Activated CD8-positive, alpha-beta T cell treated with anti-CD3 and anti-CD28 coated beads for 36 hours (primary cell): ENCODE results near the gene LPIN3. TPM values are rescaled to one million over a fixed set of nuclear protein-coding genes. Genes with fewer than 3 reads are reported as not detected.

Experiments used
- ATAC-seq: fragments of 200-7000 bp; cut with Tn5 transposase; one replicate; pipeline ENCODE4 v1.10.0; 2021; ENCODE audit warnings: mild to moderate bottlenecking, moderate library complexity
- CTCF ChIA-PET: fragments of 350-600 bp; sonication (Branson Sonifier 250); formaldehyde crosslinking; loops from one replicate; lab custom pipeline; 2021; ENCODE audit warnings: antibody characterized with exemption; lab: Charles Lee
- POLR2A ChIA-PET: fragments of 350-600 bp; sonication (Branson Sonifier 250); formaldehyde crosslinking; loops from one replicate; lab custom pipeline; 2021; ENCODE audit warnings: antibody characterized with exemption; lab: Charles Lee
- DNase-seq: peaks from one replicate; pipeline ENCODE4 v3.0.0-alpha.2; 2020
- H3K27ac Mint-ChIP-seq: one replicate; pipeline ENCODE4 v1.8.0; 2021; ENCODE audit warnings: mild to moderate bottlenecking, mixed read lengths
- H3K27me3 Mint-ChIP-seq: one replicate; pipeline ENCODE4 v1.8.0; 2021; ENCODE audit warnings: mixed read lengths
- H3K36me3 Mint-ChIP-seq: one replicate; pipeline ENCODE4 v1.8.0; 2021; ENCODE audit warnings: low read depth, mixed read lengths
- H3K4me1 Mint-ChIP-seq: one replicate; pipeline ENCODE4 v1.8.0; 2021; ENCODE audit warnings: low read depth, mixed read lengths
- H3K4me3 Mint-ChIP-seq: one replicate; pipeline ENCODE4 v1.8.0; 2021; ENCODE audit warnings: mild to moderate bottlenecking, moderate library complexity, mixed read lengths
- H3K9me3 Mint-ChIP-seq: one replicate; pipeline ENCODE4 v1.8.0; 2021; ENCODE audit warnings: mixed read lengths
- CTCF ChIP-seq: fragments of 200-600 bp; IDR thresholded peaks from one replicate; pipeline ENCODE4 v1.8.0; 2022; ENCODE audit warnings: antibody characterized with exemption, mild to moderate bottlenecking
- intact Hi-C: fragments of 100-400 bp; cut with micrococcal nuclease; formaldehyde crosslinking; loops from one replicate; pipeline ENCODE4 v1.10.0; 2022
- total RNA-seq, 2 experiments: library from RNA; stranded (reverse); gene quantifications; one replicate each; pipeline ENCODE4 v1.2.3, GENCODE V29; 2021

Gene LPIN3
- total RNA-seq, 2 experiments from 2014 or later, result 0.86 to 0.87 TPM

DNA sequence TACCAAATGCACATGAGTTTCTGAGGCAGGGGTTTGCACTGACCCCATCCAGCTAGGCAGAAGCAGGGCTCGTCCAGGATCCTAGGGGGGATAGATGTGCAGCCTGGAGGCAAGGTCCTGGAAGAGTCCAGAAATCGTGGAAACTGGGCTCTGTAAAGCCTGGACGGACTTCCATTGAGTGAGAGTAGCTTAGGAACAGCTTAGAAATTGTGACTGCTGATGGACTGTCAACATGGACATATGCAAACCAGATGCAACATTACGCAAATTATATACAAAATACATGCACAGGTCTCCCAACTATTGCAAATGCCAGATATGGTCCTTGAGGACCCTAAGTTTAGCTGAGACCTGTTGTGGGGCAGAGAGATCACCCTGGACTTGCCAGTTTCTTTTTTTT lies 30.8 kb downstream of the LPIN3 start:
- CTCF ChIA-PET, result no interaction called here
- Mint-ChIP-seq H3K9me3 (peaks cover 7% of the 10 kb centered on the region), H3K27me3 (peaks cover 40% of the 10 kb centered on the region), H3K27ac (no peak overlapping the region), H3K4me3 (no peak overlapping the region), H3K4me1 (peaks cover 2% of the 10 kb centered on the region), H3K36me3 (no peaks in the 10 kb centered on the region)
- DNase-seq, result no peak
- no peak for ATAC-seq
- POLR2A ChIA-PET, result no interaction called here
- TF ChIP-seq CTCF, result no peak
- intact Hi-C loops, result no loop called here

GRCh38 chr20:41373251-41373783 lies 32.7 kb downstream of the LPIN3 start:
- Mint-ChIP-seq H3K4me1 (no peaks in the 10 kb centered on the region), H3K27me3 (peaks cover 37% of the 10 kb centered on the region), H3K4me3 (no peak overlapping the region), H3K27ac (no peak overlapping the region), H3K9me3 (peaks cover 7% of the 10 kb centered on the region), H3K36me3 (no peaks in the 10 kb centered on the region)
- intact Hi-C loops, result no loop called here
- ChIA-PET CTCF (no interaction called here), POLR2A (interaction anchor here (0.6 kb wide), 1 partner anchor 131 kb away, joined by 3 read pairs; no protein-coding TSS in a partner anchor)
- no peak for TF ChIP-seq CTCF
- ATAC-seq (no peak), DNase-seq (no peak)

- Mint-ChIP-seq H3K4me1 (no peaks in the 10 kb centered on the region), H3K27me3 (peaks cover 35% of the 10 kb centered on the region), H3K9me3 (peaks cover 7% of the 10 kb centered on the region), H3K27ac (no peak overlapping the region), H3K36me3 (no peaks in the 10 kb centered on the region), H3K4me3 (no peak overlapping the region)
- no peak for TF ChIP-seq CTCF
- DNase-seq (no peak), ATAC-seq (no peak)
- CTCF ChIA-PET, result no interaction called here
- POLR2A ChIA-PET, result no interaction called here
- intact Hi-C loops, result no loop called here
These were observed 33.6 kb downstream of the LPIN3 start for GRCh38 chr20:41373931-41374920.

GRCh38 chr20:41375846-41376245 lies 35.2 kb downstream of the LPIN3 start:
- TF ChIP-seq CTCF, result no peak
- ATAC-seq (no peak), DNase-seq (no peak)
- Mint-ChIP-seq H3K27me3 (peaks cover 36% of the 10 kb centered on the region), H3K9me3 (peaks cover 7% of the 10 kb centered on the region), H3K36me3 (no peaks in the 10 kb centered on the region), H3K27ac (no peak overlapping the region), H3K4me3 (no peak overlapping the region), H3K4me1 (no peaks in the 10 kb centered on the region)
- ChIA-PET CTCF (no interaction called here), POLR2A (interaction anchor here (0.6 kb wide), 1 partner anchor 336 kb away, joined by 4 read pairs; no protein-coding TSS in a partner anchor)
- intact Hi-C loops, result no loop called here

- no peak for ATAC-seq
- peaks cover 3% of the 10 kb centered on the region for H3K9me3 Mint-ChIP-seq
- peaks cover 33% of the 10 kb centered on the region for H3K27me3 Mint-ChIP-seq
- H3K4me3 Mint-ChIP-seq, result no peak overlapping the region
- no peaks in the 10 kb centered on the region for H3K36me3 Mint-ChIP-seq
- ChIA-PET CTCF (no interaction called here), POLR2A (interaction anchor here (0.6 kb wide), 1 partner anchor 336 kb away, joined by 4 read pairs; no protein-coding TSS in a partner anchor)
- no peak for TF ChIP-seq CTCF
- no peak overlapping the region for H3K27ac Mint-ChIP-seq
- intact Hi-C loops, result no loop called here
- no peak for DNase-seq
- no peaks in the 10 kb centered on the region for H3K4me1 Mint-ChIP-seq
These were observed 35.7 kb downstream of the LPIN3 start for GRCh38 chr20:41376349-41376748.
